GM19372 (cell line): Measurements from ENCODE around the gene UXT.
"Not testable (repeated sequence)": the region's sequence is repeated elsewhere in the genome, so short reads cannot be mapped to it uniquely, and the experiment has no call there.

Source experiments
- ATAC-seq: cut with Tn5 transposase; IDR thresholded peaks from one replicate; pipeline ENCODE4 v1.9.1; 2021; ENCODE audit warnings: mild to moderate bottlenecking, low read depth, moderate library complexity; ENCODE audit not compliant: unreplicated experiment

The UXT gene

DNA sequence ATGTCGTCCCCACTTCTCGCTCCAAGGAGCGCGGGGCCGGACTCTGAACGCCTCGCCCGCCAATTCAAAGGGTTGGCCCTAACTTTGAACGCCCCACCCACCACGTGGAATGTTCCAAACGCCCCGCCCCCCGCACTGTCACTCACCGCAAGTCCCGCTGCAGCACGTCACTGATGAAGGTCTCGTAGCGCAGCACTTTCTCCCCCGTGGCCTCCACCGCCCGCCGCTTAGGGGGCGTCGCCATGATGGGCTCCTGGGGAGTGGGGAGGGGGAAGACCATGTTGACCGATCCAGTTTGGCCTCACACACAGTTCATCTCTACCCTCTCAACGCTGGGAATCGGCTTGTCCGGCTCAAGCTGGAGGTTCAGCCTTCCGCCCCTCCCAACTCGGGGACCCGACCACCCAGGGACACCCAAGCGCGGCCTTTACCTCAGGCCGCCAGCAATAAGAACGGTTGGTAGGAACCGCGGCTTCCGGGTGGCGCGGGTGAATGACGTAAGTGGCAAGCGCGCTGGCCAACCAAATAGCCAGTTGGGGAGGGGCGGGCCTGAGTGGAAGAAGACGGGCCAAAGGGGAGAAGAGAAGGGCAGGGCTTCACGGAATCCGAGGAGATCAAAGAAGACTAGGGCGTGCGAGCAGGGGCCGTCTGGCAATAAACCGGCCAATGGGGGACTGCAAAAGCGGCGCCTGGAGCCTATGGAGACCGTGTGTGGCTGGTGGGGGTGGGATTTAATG lies at the start of gene UXT:
Gene UXT, minus strand, starts transcription at position 497 of the 737 bp plus-strand sequence. Its CDS starts 253 bp downstream, at position 244.
- ATAC-seq, result peak; percentile 76

DNA sequence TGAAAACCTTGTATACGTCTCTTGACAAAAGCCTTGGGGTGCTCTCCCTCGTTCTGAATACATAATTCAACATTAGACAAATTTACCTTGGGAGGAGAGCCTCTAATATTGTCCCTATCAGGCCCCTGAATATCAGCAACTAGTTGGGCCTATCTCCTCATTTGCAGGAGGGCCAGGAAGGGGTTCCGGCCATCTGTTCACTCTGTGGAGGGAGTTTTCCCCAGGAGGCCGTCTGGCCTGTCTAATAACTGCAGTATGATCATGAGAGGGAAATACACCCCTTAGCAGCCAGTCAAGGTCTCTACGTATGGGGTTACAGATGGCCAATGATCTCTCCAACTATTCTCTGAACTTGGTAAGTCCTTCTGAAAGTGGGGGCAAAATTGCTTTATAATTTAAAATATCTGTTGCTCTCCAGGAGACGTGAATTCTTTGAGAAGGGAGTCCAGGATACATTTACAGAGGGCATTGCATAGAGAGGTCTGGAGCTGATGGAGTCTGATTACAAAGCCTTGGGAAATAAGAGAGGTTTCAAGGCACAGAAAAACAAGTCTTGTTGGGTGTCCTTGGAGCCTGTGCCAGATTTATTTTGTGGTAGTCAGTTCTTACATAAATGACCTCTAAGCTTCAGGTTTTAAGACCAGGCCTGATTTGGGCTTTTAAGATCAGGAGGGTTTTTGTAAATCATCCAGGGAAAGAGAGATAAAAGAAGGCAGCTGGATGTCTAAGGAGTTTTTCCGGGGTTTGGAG lies 48.2 kb upstream of the UXT start:
- no peak for ATAC-seq

GRCh38 chrX:47706575-47706974 lies 47.6 kb upstream of the UXT start:
- no peak for ATAC-seq

- ATAC-seq, result no peak
Observed at GRCh38 chrX:47704736-47705135, 45.8 kb upstream of the UXT start.

DNA sequence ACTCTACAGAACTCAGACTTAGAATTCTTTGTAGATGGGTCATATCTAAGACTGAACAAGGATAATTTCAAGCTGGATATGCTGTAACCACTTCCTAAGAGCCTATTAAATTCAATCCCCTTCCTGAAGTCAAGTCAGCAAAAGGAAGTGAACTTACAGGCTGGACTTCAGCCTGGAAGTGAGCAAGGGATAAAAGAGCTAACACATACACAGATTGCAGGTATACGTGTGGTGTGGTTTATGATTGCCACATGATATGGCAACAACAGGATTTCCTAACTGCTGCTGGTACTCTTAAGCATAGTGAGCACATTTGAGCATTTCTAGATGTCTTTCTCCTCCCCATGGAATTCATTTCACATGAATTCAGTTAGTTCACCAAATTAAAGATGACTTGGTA lies 38.2 kb upstream of the UXT start:
- no peak for ATAC-seq

GRCh38 chrX:47690175-47690574 lies 31.2 kb upstream of the UXT start:
- ATAC-seq, result no peak

DNA sequence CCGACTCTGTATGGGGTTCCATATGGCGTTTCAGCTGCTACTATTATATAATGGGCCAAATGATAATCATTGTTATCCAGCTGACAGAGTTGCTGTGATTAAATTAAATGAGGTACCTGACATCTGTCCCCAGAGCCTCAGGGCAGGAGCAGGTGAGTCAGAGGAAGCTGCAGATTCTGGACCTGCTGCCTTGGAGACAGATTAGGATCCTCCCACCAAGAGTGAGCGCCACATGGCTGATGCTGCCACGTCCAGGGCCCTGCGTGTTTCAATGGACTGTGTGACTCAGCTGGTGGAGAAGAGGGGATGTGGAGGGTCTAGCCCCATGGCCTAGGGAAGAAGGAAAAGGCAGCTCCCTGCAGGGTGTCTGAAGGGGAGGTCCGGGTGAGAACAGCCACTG lies 28.3 kb upstream of the UXT start:
- ATAC-seq, result no peak

GRCh38 chrX:47683829-47684205 lies 24.8 kb upstream of the UXT start:
- no peak for ATAC-seq

DNA sequence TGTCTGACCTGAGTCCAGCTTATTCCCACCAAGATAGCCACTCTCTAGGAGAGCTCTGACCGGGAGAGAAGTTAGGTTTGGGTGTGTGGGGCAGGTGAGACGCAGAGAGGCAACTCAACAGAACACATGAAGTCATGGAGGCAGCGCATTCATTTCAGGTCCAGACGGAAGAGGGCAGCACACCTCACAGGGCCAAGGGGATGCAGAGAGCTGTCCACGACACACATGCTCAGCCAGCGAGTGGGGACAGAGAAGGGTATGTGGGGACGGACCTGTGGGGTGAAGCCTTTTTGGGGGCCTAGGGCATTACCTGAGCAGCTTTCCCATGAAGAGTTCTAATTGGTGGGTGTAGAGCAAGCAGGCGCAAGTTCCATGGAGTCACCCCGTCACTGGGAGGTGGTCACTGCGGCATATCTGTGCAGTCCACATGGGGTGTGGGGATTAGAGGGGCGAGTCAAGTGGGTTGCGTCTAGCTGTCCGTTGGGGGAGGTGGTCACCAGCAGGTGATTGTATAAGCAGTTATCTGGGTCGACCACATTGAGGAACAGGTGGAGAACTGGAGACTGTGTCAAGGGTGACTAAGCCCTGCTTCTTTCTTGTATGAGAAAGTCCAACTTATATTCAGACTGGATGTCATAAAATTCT lies 24.3 kb upstream of the UXT start:
- no peak for ATAC-seq

DNA sequence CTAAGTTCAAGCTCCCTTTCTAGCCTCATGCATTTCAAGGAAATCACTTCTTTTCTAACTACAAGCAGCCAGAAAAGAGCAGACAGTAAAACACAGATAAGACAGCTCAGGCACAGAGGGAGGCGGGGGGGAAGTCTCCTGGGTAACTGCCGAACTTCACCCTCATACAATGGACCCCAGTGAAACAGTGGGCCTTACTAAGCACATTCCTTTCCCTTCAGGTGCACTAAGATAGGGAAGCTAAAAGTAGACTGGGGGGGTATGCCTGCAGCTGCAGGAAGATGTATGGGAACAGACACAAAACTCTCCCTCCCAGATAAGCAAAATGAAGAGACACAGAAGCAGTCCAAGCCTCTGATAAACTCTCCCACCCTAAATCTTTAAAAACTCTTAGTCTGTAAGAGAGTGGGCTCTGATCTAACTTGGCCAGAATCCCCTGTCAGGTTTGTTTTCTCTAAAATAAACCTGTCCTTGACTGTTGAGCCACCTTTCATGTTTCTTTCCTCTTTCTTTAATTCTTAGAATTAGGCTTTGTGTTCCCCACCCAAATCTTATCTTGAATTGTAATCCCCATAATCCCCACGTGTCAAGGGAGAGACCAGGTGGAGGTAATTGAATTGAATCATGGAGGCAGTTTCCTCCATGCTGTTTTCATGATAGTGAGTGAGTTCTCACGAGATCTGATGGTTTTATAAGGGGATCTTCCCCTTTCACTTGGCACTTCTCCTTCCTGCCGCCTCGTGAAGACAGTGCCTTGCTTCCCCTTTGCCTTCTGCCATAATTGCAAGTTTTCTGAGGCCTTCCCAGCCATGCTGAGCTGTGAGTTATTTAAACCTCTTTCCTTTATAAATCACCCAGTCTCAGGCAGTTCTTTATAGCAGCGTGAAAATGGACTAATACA lies 17.2 kb upstream of the UXT start:
- ATAC-seq, result not testable (repeated sequence)

DNA sequence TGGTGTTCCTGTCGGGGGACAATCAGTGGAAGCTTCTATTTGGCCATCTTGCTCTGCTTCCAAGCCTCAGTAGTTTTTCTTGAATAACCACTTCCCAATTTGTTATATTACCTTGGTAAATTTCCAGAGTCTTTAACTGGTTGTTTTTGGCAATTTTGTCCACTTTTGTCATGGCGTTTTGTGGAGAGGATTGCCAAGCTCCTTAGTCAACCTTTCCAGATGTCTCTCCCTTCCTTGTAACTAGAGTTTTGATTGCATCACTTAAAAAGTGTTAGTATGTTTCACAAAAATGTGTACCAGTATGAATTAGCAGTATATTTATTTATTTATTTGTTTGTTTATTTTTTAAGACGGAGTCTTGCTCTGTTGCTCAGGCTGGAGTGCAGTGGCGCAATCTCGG lies 15.8 kb upstream of the UXT start:
- no peak for ATAC-seq

GRCh38 chrX:47665797-47666196 lies 6.8 kb upstream of the UXT start:
- not testable (repeated sequence) for ATAC-seq

GRCh38 chrX:47664737-47665136 lies 5.8 kb upstream of the UXT start:
- ATAC-seq, result no peak

DNA sequence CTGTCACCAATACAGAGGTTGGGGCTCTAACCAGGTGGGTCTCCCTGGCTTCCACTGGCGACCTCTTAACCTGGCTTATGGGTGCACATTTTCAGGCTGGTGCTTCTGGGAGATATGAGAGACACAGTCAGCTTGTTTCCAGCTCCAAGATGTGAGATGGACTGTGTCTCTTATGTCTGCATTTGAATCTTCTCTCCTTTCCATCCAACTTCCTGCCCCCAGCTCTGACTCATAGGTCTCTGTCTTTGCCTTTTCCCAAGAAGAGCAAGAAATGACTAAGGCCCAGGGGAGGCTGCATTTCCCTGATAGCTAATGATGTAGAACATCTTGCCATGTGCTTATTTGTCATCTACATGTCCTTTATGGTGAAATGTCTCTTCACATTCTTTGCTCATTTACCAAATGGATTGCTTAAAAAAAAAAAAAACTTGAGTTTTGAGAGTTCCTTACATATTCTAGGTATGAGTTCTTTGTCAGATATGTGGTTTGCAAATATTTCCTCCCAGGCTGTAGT lies 3.2 kb upstream of the UXT start:
- no peak for ATAC-seq

GRCh38 chrX:47661539-47661938 lies 2.6 kb upstream of the UXT start:
- ATAC-seq, result no peak

DNA sequence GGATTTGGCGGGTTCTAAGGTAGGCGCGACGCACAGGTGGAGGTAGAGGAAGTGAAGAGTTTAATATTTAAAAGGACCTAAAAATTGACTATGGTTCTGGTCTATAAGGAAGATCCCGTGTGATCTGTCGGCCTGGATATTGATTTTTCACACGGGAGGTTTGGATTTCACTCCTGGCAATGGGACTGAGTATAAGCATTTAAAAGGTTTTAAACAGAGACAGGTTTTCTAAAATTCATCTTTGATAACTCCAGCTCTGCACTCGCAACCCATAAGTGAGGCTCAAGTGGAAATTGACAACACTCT lies 394 bp upstream of the UXT start:
- ATAC-seq, result no peak

- no peak for ATAC-seq
Observed at GRCh38 chrX:47658301-47658683, 688 bp downstream of the UXT start.

GRCh38 chrX:47651043-47651905 lies 7.7 kb downstream of the UXT start:
- ATAC-seq, result no peak

DNA sequence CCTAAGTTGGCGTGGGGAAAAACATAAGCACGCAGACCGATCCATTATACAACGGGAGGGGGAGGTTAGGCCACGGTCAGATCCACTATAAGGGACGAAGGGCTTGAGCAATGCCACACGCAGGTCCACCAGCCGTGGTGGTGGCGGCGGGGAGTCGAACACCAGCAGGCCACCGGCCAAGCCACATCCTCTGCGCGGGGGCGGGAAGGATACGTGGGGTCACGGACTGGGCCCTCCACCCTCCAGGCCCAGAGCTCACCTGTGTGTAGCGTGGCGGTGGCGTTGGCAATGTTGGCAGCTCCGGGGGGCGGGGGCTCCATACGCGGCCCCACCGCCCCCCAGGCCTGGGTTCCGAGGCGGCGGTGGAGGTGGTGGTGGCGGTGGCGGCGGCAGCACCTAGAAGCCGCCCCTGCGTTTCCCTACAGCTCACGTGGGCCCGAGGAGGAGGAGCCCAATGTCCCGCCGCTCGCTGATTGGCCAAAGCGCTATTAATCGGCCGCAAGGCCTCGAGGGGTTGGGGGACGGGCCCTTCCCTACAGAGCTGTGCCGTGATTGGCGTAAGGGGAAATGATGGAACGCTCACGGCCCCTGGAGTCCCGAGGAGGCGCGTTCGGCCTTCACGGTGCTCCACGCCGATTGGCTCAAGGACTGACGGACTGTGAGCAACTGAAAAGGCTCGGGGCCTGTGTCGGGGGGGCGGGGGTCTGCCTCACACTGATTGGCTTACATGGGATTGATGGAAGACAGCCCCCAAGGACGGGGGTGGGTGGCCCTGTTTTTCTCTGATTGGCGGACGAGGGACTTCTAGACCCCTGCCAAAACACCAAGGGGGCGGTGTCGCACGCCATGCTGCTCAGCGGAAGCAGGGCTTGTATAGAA lies 8.6 kb downstream of the UXT start, which contains the start of gene ELK1:
Gene ELK1, minus strand, starts transcription at position 400 of the 879 bp plus-strand sequence. CDS start 9,122 bp downstream, outside the sequence.
- ATAC-seq, result peak; percentile 85
